Transverse colon (tissue), 4 donors: ENCODE measurements around the gene SPOCK3. TPM values are rescaled to one million over a fixed set of nuclear protein-coding genes. Genes with fewer than 3 reads are reported as not detected.
A peak's percentile ranks its signal among the peaks of the same experiment; 100 is the strongest.

Experiments used
- DNase-seq: peaks from one replicate; pipeline ENCODE4 v3.0.0-alpha.2; 2019
- H3K27ac ChIP-seq, 4 donors: fragments of 200-600 bp; sonication (generic); 2 replicates each; pipeline ENCODE4 v1.5.1; 2016 to 2018; ENCODE audit warnings: inconsistent platforms in 4 of 4
- H3K27me3 ChIP-seq: fragments of 200-600 bp; sonication (generic); 2 replicates; pipeline ENCODE4 v1.5.1; 2017; ENCODE audit warnings: inconsistent platforms
- H3K36me3 ChIP-seq, 4 donors: fragments of 200-600 bp; sonication (generic); 2 replicates each; pipeline ENCODE4 v1.5.1; 2017 to 2019; ENCODE audit warnings: inconsistent platforms in 4 of 4
- H3K4me1 ChIP-seq, 4 donors: fragments of 200-600 bp; sonication (generic); 2 replicates each; pipeline ENCODE4 v1.5.1; 2017 to 2020; ENCODE audit warnings: inconsistent platforms in 4 of 4
- H3K4me3 ChIP-seq, 4 donors: fragments of 200-600 bp; sonication (generic); 1 replicate in 1 of 4; 2 replicates in 3 of 4; pipeline versions ENCODE4 v1.5.1 to v1.6.1; 2017 to 2019; ENCODE audit warnings: inconsistent platforms in 4 of 4
- H3K9me3 ChIP-seq, 2 donors: fragments of 200-600 bp; sonication (generic); 2 replicates each; pipeline ENCODE4 v1.5.1; 2017 to 2019; ENCODE audit warnings: inconsistent platforms in 2 of 2
- CTCF ChIP-seq, 5 experiments: fragments of 200-600 bp in 3 of 5; fragments of 450-650 bp in 2 of 5; sonication (generic) in 3 of 5; IDR thresholded peaks; 1 replicate in 2 of 5; 2 replicates in 3 of 5; pipeline ENCODE4 v1.5.1; 2016 to 2017; ENCODE audit warnings: antibody characterized with exemption in 5 of 5, inconsistent platforms in 3 of 5, mild to moderate bottlenecking in 2 of 5, moderate library complexity in 1 of 5
- EP300 ChIP-seq: sonication (generic); formaldehyde crosslinking; IDR thresholded peaks from one replicate; pipeline ENCODE4 v1.6.1; 2017; ENCODE audit warnings: antibody characterized with exemption, low read depth
- POLR2A ChIP-seq: fragments of 450-650 bp; IDR thresholded peaks from one replicate; pipeline ENCODE4 v1.6.1; 2016; ENCODE audit warnings: antibody characterized with exemption, mild to moderate bottlenecking, moderate library complexity
- POLR2AphosphoS5 ChIP-seq, 3 donors: sonication (generic); formaldehyde crosslinking; IDR thresholded peaks; one replicate each; pipeline ENCODE4 v1.6.1; 2016; ENCODE audit warnings: antibody characterized with exemption in 3 of 3
- WGBS, 2 donors: methylation state at CpG; one replicate each; pipeline ENCODE4 v1.1.5; 2018; ENCODE audit warnings: low coverage in 1 of 2; 5-methylcytosine and 5-hydroxymethylcytosine counted together
- in situ Hi-C, 4 donors: fragments of 200-750 bp; cut with MboI; loops; one replicate each; pipeline versions ENCODE4 v1.15.0 to v1.15.1; 2017; ENCODE audit warnings: low sequenced_read_pairs in 3 of 4, low pct_ligation_motif_present in 1 of 4, low pct_unique_long_range_greater_than_20kb in 1 of 4
- intact Hi-C: fragments of 100-400 bp; cut with DNase I; formaldehyde crosslinking; loops from one replicate; pipeline ENCODE4 v1.15.1; 2023; ENCODE audit warnings: low total_unique reads
- total RNA-seq, 4 donors: library from RNA; depleted of rRNA; stranded (reverse); fragments of >200 nt; gene quantifications; one replicate each; pipeline ENCODE4 v1.1.0, GENCODE V29; 2016

Gene SPOCK3
- total RNA-seq, 4 donors from 2014 or later, result 0.27 to 0.64 TPM; not detected in 2

GRCh38 chr4:167248271-167248670 lies 14.0 kb upstream of the SPOCK3 start:
- DNase-seq, result no peak
- TF ChIP-seq POLR2A, result no peak
- Histone ChIP-seq H3K4me1 (no peaks in the 10 kb centered on the region), H3K27me3 (no peaks in the 10 kb centered on the region), H3K27ac (no peak overlapping the region), H3K4me3 (no peak overlapping the region), H3K9me3 (no peaks in the 10 kb centered on the region), H3K36me3 (no peaks in the 10 kb centered on the region)
- WGBS, 2 donors, result 88 to 95% methylated on average over 4 of the region's 4 CpGs
- intact Hi-C loops, result no loop called here
- in situ Hi-C loops, result no loop called here

DNA sequence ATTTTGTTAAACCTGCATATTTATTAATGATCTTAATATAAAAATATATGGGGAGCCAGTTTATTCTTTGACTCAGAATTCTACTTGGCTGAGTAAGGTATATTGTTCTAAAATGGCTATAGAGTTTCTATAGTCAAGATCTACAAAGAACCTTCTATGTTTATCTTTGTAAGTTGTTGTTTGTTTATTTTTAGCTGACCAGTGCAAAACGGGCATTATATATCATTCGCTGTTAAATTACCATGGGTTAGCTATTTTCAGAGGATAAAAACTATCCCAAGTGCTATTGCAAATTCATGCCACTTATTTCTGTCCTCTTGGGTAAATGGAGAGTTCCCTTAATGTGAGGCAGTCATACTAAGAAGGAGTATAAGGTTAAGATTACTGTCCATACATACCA lies 5.3 kb upstream of the SPOCK3 start:
- Histone ChIP-seq H3K36me3 (no peaks in the 10 kb centered on the region), H3K4me1 (no peaks in the 10 kb centered on the region), H3K27me3 (peaks cover 18% of the 10 kb centered on the region), H3K9me3 (no peaks in the 10 kb centered on the region), H3K4me3 (no peak overlapping the region), H3K27ac (no peak overlapping the region)
- intact Hi-C loops, result no loop called here
- in situ Hi-C loops, result no loop called here
- 63 to 71% methylated on average over 2 of the region's 2 CpGs for WGBS, 2 donors
- DNase-seq, result no peak
- TF ChIP-seq CTCF (IDR thresholded peaks at IDR 0.05), result no peak
- no peak for TF ChIP-seq POLR2AphosphoS5 (IDR thresholded peaks at IDR 0.05)
- no peak for TF ChIP-seq POLR2A
- no peak for TF ChIP-seq EP300

- 67% methylated on average over 1 of the region's 1 CpG; no CpG with 5 or more reads in 1 of the 2 donors for WGBS, 2 donors
Observed at GRCh38 chr4:167238226-167238625, 3.9 kb upstream of the SPOCK3 start.

DNA sequence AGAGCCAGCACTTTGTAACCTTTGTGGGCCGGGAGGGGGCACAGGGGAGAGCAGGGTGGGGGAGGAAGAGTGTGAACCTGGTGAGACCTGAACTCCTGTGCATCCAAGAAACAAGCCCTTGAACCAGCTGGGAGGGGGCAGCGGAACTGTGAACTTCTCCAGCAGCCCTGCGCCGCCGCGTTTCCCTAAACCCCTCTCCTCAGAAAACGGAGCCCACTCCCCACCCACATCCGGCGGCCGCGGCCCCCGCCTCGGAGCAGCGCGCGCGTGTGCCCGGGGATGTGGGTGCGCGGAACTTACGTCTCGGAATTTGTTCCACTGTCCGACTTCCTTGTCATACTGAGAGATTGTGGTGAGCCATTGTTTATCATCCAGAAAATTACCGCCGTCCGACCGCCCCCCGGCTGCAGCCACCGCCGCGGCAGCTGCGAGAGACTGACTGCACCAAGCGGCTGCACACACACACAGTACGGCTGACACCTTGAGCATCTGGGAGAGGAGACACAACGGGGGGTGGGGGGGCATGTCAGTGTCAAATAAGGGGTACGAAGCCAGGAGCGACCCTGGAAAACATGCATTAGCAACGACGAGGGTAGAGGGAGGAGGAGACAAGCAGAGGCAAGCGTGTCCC lies 494 bp downstream of the SPOCK3 start:
- no peaks in the 10 kb centered on the region for H3K36me3 ChIP-seq
- TF ChIP-seq POLR2AphosphoS5 (IDR thresholded peaks at IDR 0.05), result no peak
- TF ChIP-seq POLR2A, result no peak
- TF ChIP-seq EP300, result no peak
- TF ChIP-seq CTCF (IDR thresholded peaks at IDR 0.05), result no peak

More at GRCh38 chr4:167238226-167238625, 3.9 kb upstream of the SPOCK3 start:
- Histone ChIP-seq H3K4me3 (no peak overlapping the region), H3K36me3 (no peaks in the 10 kb centered on the region), H3K9me3 (no peaks in the 10 kb centered on the region), H3K27ac (no peak overlapping the region), H3K4me1 (no peaks in the 10 kb centered on the region), H3K27me3 (peaks cover 32% of the 10 kb centered on the region)
- no peak for DNase-seq
- intact Hi-C loops (no loop called here), in situ Hi-C loops (no loop called here)
- TF ChIP-seq POLR2A (no peak), EP300 (no peak), CTCF (IDR thresholded peaks at IDR 0.05) (no peak), POLR2AphosphoS5 (IDR thresholded peaks at IDR 0.05) (no peak)

More for the DNA sequence above, 494 bp downstream of the SPOCK3 start:
- Histone ChIP-seq H3K9me3 (no peaks in the 10 kb centered on the region), H3K27ac (no peak overlapping the region), H3K4me3 (peak overlapping the region in 3 of 4 donors; percentile 3 to 43 (median 3)), H3K4me1 (no peaks in the 10 kb centered on the region), H3K27me3 (peaks cover 41% of the 10 kb centered on the region)
- in situ Hi-C loops, result no loop called here
- intact Hi-C loops, result no loop called here
- no peak for DNase-seq
- 2 to 10% methylated on average over 4 to 40 of the region's 40 CpGs for WGBS, 2 donors
